ENCODE results near the gene SLC39A6.

- TF ChIP-seq, protein P1, sequence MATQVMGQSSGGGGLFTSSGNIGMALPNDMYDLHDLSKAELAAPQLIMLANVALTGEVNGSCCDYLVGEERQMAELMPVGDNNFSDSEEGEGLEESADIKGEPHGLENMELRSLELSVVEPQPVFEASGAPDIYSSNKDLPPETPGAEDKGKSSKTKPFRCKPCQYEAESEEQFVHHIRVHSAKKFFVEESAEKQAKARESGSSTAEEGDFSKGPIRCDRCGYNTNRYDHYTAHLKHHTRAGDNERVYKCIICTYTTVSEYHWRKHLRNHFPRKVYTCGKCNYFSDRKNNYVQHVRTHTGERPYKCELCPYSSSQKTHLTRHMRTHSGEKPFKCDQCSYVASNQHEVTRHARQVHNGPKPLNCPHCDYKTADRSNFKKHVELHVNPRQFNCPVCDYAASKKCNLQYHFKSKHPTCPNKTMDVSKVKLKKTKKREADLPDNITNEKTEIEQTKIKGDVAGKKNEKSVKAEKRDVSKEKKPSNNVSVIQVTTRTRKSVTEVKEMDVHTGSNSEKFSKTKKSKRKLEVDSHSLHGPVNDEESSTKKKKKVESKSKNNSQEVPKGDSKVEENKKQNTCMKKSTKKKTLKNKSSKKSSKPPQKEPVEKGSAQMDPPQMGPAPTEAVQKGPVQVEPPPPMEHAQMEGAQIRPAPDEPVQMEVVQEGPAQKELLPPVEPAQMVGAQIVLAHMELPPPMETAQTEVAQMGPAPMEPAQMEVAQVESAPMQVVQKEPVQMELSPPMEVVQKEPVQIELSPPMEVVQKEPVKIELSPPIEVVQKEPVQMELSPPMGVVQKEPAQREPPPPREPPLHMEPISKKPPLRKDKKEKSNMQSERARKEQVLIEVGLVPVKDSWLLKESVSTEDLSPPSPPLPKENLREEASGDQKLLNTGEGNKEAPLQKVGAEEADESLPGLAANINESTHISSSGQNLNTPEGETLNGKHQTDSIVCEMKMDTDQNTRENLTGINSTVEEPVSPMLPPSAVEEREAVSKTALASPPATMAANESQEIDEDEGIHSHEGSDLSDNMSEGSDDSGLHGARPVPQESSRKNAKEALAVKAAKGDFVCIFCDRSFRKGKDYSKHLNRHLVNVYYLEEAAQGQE (IDR thresholded peaks at IDR 0.05; ENCODE audit: insufficient read depth in 1 of 2, low read depth in 2 of 2, low read length in 1 of 2): no peak
- TF ChIP-seq CTCF (IDR thresholded peaks at IDR 0.05): no peak
- TF ChIP-seq SIN3A (IDR thresholded peaks at IDR 0.05; ENCODE audit: borderline replicate concordance, insufficient read depth, low read depth, low read length): no peak
- no peak for TF ChIP-seq POLR2AphosphoS5 (IDR thresholded peaks at IDR 0.05; ENCODE audit: low read depth, low read length)
- TF ChIP-seq TCF7L2 (IDR thresholded peaks at IDR 0.05; ENCODE audit: low read depth, low read length): no peak
Observed at GRCh38 chr18:36074435-36074834, 54.7 kb downstream of the SLC39A6 start.

All from Panc1 (cell line).